Fibroblast of pulmonary artery (primary cell): Measurements from ENCODE around the gene HOOK2.
A peak's percentile ranks its signal among the peaks of the same experiment; 100 is the strongest.
"Not testable (repeated sequence)": the region's sequence is repeated elsewhere in the genome, so short reads cannot be mapped to it uniquely, and the experiment has no call there.

ENCODE experiments used
- DNase-seq: peaks from one replicate; pipeline ENCODE4 v3.0.0-alpha.2; 2010; ENCODE audit warnings: low read depth
- H3K4me3 ChIP-seq: replicated peaks from 2 replicates; pipeline ENCODE4 v1.5.1; 2011; ENCODE audit warnings: low read depth, mild to moderate bottlenecking, control low read depth, low read length, moderate library complexity
- CTCF ChIP-seq: IDR thresholded peaks from 2 replicates; pipeline ENCODE4 v1.5.1; 2011; ENCODE audit warnings: mild to moderate bottlenecking, control low read depth, low read length, inconsistent platforms; ENCODE audit errors: missing control alignments

Gene HOOK2

GRCh38 chr19:12802267-12803106 lies 27.1 kb upstream of the HOOK2 start:
- peak; percentile 4 for TF ChIP-seq CTCF
- H3K4me3 ChIP-seq: peak overlapping the region; percentile 86
- peak; percentile 14 for DNase-seq

- peak within 1 kb of the TSS; percentile 86 for H3K4me3 ChIP-seq
- TF ChIP-seq CTCF: no peak
- peak; percentile 80 for DNase-seq
Observed at GRCh38 chr19:12801466-12802266, 26.3 kb upstream of the HOOK2 start, which contains the start of the genes PRDX2 and THSD8. Gene PRDX2 (minus strand): TSS chr19:12801800. CDS start chr19:12801261, 539 bp downstream. Gene THSD8 (plus strand): TSS chr19:12802069. CDS start chr19:12802072, 3 bp downstream.

- TF ChIP-seq CTCF: no peak
- H3K4me3 ChIP-seq: peak overlapping the region; percentile 86
- DNase-seq: no peak
Observed at GRCh38 chr19:12800923-12801465, 25.6 kb upstream of the HOOK2 start.

- no peak for DNase-seq
- TF ChIP-seq CTCF: no peak
- H3K4me3 ChIP-seq: peak overlapping the region; percentile 86
Observed at GRCh38 chr19:12800466-12800770, 25.1 kb upstream of the HOOK2 start.

- no peak for TF ChIP-seq CTCF
- no peak overlapping the region for H3K4me3 ChIP-seq
Observed at GRCh38 chr19:12799742-12800465, 24.6 kb upstream of the HOOK2 start.

GRCh38 chr19:12797607-12798006 lies 22.3 kb upstream of the HOOK2 start:
- DNase-seq, H3K4me3 ChIP-seq: not testable (repeated sequence)

More at GRCh38 chr19:12799742-12800465, 24.6 kb upstream of the HOOK2 start:
- DNase-seq: no peak
